Fibroblast of lung (primary cell): ENCODE measurements around the gene IL1F10. TPM values are rescaled to one million over a fixed set of nuclear protein-coding genes. Genes with fewer than 3 reads are reported as not detected.
"Not testable (repeated sequence)": the region's sequence is repeated elsewhere in the genome, so short reads cannot be mapped to it uniquely, and the experiment has no call there.

Experiments
- DNase-seq, 2 donors: peaks; one replicate each; pipeline versions ENCODE4 v3.0.0 to v3.0.0-alpha.2; 2010; ENCODE audit warnings: low read depth in 2 of 2
- H2AFZ ChIP-seq: 2 replicates; pipeline ENCODE4 v1.5.1; 2012; ENCODE audit warnings: low read length, control low read depth, inconsistent platforms
- H3K27ac ChIP-seq: 2 replicates; pipeline ENCODE4 v1.5.1; 2011; ENCODE audit warnings: low read length, control low read depth; ENCODE audit not compliant: insufficient read depth
- H3K27me3 ChIP-seq: 2 replicates; pipeline ENCODE4 v1.5.1; 2011; ENCODE audit warnings: mild to moderate bottlenecking, low read length; ENCODE audit not compliant: control insufficient read depth, insufficient read depth
- H3K36me3 ChIP-seq: 2 replicates; pipeline ENCODE4 v1.5.1; 2011; ENCODE audit warnings: low read length; ENCODE audit not compliant: control insufficient read depth, insufficient read depth
- H3K4me1 ChIP-seq: 2 replicates; pipeline ENCODE4 v1.5.1; 2011; ENCODE audit warnings: low read length; ENCODE audit not compliant: control insufficient read depth, insufficient read depth; ENCODE audit errors: extremely low read depth
- H3K4me2 ChIP-seq: 2 replicates; pipeline ENCODE4 v1.5.1; 2011; ENCODE audit warnings: low read length, control low read depth; ENCODE audit not compliant: insufficient read depth; ENCODE audit errors: extremely low read depth
- H3K4me3 ChIP-seq, 4 experiments: fragments of 200-600 bp in 1 of 4; sonication (generic) in 1 of 4; replicated peaks in 1 of 4; 2 replicates each; pipeline ENCODE4 v1.5.1; 2011 to 2016; ENCODE audit warnings: low read length in 4 of 4, low read depth in 3 of 4, mild to moderate bottlenecking in 3 of 4, control low read depth in 2 of 4, inconsistent platforms in 1 of 4, mixed read lengths in 1 of 4; ENCODE audit not compliant: insufficient read depth in 1 of 4; ENCODE audit errors: control extremely low read depth in 1 of 4
- H3K79me2 ChIP-seq: 2 replicates; pipeline ENCODE4 v1.5.1; 2012; ENCODE audit warnings: mild to moderate bottlenecking, low read length, inconsistent platforms; ENCODE audit not compliant: control insufficient read depth, insufficient read depth
- H3K9ac ChIP-seq: 2 replicates; pipeline ENCODE4 v1.5.1; 2011; ENCODE audit warnings: mild to moderate bottlenecking, low read length, control low read depth; ENCODE audit not compliant: insufficient read depth
- H3K9me3 ChIP-seq: 2 replicates; pipeline ENCODE4 v1.5.1; 2012; ENCODE audit warnings: low read depth, low read length; ENCODE audit not compliant: control insufficient read depth, insufficient read depth
- H4K20me1 ChIP-seq: 2 replicates; pipeline ENCODE4 v1.5.1; 2011; ENCODE audit warnings: low read length; ENCODE audit not compliant: control insufficient read depth, insufficient read depth; ENCODE audit errors: extremely low read depth
- EZH2 ChIP-seq: IDR thresholded peaks from 2 replicates; pipeline ENCODE4 v1.5.1; 2012; ENCODE audit warnings: low read length, control low read depth, mild to moderate bottlenecking; ENCODE audit errors: missing control alignments
- polyA plus RNA-seq, 2 donors: library from polyadenylated mRNA; depleted of rRNA in 1 of 2; stranded (reverse) in 1 of 2; unstranded in 1 of 2; fragments of >200 nt; gene quantifications; 2 replicates each; pipeline ENCODE4 v1.2.1, GENCODE V29; 2011 to 2012; ENCODE audit warnings: missing spikeins in 1 of 2
- total RNA-seq: library from RNA; depleted of rRNA; stranded (reverse); fragments of >200 nt; gene quantifications from 2 replicates; pipeline ENCODE4 v1.2.1, GENCODE V29; 2014
- TF ChIP-seq, protein P1 (sequence below), 2 donors: IDR thresholded peaks in 1 of 2; conservative IDR thresholded peaks in 1 of 2; 1 replicate in 1 of 2; 2 replicates in 1 of 2; pipeline ENCODE4 v1.5.1; 2011 to 2012; ENCODE audit warnings: low read length in 2 of 2, control low read depth in 1 of 2, inconsistent platforms in 1 of 2, low read depth in 1 of 2, mild to moderate bottlenecking in 1 of 2

The IL1F10 gene
- total and polyA plus RNA-seq, 2 donors (not counting 1 experiment from before 2014, with no cell fraction given), result not detected

GRCh38 chr2:113096842-113097618 is 29.3 kb downstream of the IL1F10 start:
- H3K4me2 ChIP-seq, H3K36me3 ChIP-seq, H3K79me2 ChIP-seq, H3K27me3 ChIP-seq, H3K9ac ChIP-seq, H2AFZ ChIP-seq, H3K4me1 ChIP-seq, H3K27ac ChIP-seq, H3K4me3 ChIP-seq, H4K20me1 ChIP-seq, DNase-seq, H3K9me3 ChIP-seq: not testable (repeated sequence)

- Histone ChIP-seq H3K27me3 (no peaks in the 10 kb centered on the region), H2AFZ (no peak overlapping the region), H3K4me3 (no peak overlapping the region), H3K27ac (no peak overlapping the region), H3K9me3 (no peaks in the 10 kb centered on the region), H3K79me2 (no peaks in the 10 kb centered on the region), H4K20me1 (no peaks in the 10 kb centered on the region), H3K4me2 (no peak overlapping the region), H3K36me3 (no peaks in the 10 kb centered on the region), H3K9ac (no peak overlapping the region), H3K4me1 (no peaks in the 10 kb centered on the region)
- no peak for TF ChIP-seq EZH2
- TF ChIP-seq, protein P1, sequence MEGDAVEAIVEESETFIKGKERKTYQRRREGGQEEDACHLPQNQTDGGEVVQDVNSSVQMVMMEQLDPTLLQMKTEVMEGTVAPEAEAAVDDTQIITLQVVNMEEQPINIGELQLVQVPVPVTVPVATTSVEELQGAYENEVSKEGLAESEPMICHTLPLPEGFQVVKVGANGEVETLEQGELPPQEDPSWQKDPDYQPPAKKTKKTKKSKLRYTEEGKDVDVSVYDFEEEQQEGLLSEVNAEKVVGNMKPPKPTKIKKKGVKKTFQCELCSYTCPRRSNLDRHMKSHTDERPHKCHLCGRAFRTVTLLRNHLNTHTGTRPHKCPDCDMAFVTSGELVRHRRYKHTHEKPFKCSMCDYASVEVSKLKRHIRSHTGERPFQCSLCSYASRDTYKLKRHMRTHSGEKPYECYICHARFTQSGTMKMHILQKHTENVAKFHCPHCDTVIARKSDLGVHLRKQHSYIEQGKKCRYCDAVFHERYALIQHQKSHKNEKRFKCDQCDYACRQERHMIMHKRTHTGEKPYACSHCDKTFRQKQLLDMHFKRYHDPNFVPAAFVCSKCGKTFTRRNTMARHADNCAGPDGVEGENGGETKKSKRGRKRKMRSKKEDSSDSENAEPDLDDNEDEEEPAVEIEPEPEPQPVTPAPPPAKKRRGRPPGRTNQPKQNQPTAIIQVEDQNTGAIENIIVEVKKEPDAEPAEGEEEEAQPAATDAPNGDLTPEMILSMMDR (conservative IDR thresholded peaks at IDR 0.05 in 1 of 2, IDR thresholded peaks at IDR 0.05 in 1 of 2; ENCODE audit: low read depth in 1 of 2, low read length in 2 of 2), result no peak
- no peak for DNase-seq
Measured at GRCh38 chr2:113098041-113098440, 30.3 kb downstream of the IL1F10 start.

DNA sequence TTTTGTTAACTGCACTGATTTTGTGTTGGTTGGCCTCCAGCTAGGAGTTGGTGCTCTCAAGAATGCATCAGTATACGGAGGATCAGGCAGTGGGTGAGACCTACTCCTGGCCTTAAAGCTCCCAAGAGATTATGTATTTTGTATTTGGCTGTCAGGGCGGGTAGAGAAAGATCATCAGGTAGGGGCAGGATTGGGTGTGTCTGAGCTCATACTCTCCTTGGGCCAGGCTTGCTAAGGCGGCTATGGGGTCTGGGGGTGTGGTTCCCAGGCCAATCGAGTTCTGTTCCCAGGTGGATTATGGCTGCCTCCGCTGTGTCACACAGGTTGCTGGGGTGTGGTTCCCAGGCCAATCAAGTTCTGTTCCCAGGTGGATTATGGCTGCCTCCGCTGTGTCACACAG is 30.8 kb downstream of the IL1F10 start:
- Histone ChIP-seq H3K9ac (no peak overlapping the region), H3K9me3 (no peaks in the 10 kb centered on the region), H3K27me3 (no peaks in the 10 kb centered on the region), H3K4me3 (no peak overlapping the region), H4K20me1 (no peaks in the 10 kb centered on the region), H3K4me1 (no peaks in the 10 kb centered on the region), H3K36me3 (no peaks in the 10 kb centered on the region), H3K4me2 (no peak overlapping the region), H3K79me2 (no peaks in the 10 kb centered on the region), H2AFZ (no peak overlapping the region), H3K27ac (no peak overlapping the region)
- TF ChIP-seq, protein P1 (conservative IDR thresholded peaks at IDR 0.05 in 1 of 2, IDR thresholded peaks at IDR 0.05 in 1 of 2; ENCODE audit: low read depth in 1 of 2, low read length in 2 of 2), result no peak
- no peak for TF ChIP-seq EZH2
- DNase-seq, result no peak
